H4 (cell line): ENCODE results near the gene CES5A. TPM values are rescaled to one million over a fixed set of nuclear protein-coding genes. Genes with fewer than 3 reads are reported as not detected.
A peak's percentile ranks its signal among the peaks of the same experiment; 100 is the strongest.
"Not testable (repeated sequence)": the region's sequence is repeated elsewhere in the genome, so short reads cannot be mapped to it uniquely, and the experiment has no call there.

Experiments used
- DNase-seq: peaks from one replicate; pipeline ENCODE4 v3.0.0-alpha.2; 2015; ENCODE audit warnings: low spot score
- total RNA-seq: library from RNA; depleted of rRNA; stranded (reverse); fragments of >200 nt; shearing (Covaris generic); gene quantifications from 2 replicates; pipeline ENCODE4 v1.2.3, GENCODE V29; 2014

Gene CES5A
- total RNA-seq, 1 experiment from 2014 or later: not detected

DNA sequence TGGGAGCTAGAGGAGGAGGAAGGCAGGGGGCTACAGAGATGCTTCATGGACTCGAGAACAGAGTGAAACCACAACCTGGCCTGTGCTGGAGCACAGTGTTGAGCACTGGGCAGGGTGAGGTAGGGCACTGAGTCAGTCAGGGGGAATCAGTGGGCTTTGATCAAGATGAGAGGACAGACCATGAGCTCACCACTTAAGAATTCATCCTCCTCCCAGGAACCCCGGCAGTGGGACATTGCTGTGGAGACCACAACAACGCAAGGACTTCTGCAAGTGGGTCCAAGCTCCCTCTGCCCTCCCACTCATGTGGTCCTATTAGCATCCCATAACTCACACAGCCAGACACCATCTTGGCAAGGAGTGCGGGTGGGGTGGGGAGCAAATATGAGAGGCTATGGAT is 1.7 kb upstream of the CES5A start:
- no peak for DNase-seq

- DNase-seq: no peak
Observed at GRCh38 chr16:55873122-55873521, 2.1 kb downstream of the CES5A start.

DNA sequence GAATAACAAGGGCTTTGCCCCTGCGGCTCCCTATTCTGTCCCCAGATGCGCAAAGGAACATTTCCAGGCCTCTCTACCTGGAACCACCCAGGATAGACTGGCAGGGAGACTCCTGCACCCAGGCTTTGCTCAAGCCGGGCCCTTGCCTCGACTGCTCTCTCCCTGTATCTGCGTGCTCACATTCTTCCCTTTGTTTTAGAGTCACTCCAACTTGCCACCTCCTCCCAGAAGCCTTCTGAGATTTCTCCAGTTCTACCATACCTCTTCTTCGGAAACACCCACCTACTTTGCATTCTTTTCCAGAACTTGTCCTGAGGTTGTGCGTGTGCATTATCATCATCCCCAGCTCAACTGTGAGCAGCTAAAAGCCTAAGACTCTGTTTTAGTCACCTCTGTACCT is 3.0 kb downstream of the CES5A start:
- DNase-seq: no peak

DNA sequence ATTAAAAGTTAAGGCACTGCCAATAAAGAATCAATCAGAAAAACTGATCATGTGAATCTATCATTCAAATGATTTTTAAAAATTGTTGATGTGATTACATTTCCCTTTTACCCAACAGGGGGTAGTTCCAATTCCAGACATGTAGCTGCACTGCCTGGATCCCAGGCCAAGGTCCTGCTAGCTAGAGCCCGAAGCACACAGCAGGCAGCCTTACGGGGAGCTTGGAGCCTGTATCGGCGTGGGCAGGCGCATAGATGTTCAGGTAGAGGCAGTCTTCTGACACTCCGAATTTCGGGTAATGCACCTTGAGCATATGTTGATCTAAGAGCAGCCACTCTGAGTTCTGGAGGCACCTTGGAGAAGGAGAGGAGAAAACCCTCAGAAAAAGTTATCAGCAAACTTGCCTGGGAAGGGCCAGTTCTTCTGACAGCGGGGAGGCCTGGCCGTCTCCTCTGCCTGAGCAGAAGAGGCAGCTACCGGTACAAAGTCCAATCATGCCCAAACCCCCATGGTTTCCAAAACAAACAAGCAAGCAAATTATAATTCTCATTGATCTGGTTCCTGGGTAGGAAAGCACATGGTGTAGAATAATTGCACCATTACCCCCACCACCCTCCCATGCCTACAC is 3.6 kb downstream of the CES5A start:
- no peak for DNase-seq

DNA sequence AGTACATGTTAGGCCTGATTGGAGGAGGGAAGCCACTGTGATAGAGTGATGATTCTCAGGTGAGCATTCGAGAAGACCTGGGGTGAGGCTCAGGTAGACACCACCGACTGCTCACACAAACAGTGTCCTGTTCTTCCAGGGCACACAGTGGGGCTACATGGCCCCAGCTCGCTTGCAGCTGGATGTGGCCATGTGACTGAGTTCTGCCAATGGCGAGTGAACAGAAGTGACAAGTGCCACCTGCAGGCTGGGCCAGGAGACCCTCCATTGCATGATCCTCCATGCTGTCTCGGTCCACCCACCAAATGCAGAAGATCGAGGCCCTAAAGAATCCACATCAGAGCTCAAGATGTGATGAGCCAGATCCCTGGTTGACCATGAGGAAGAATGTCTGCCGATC is 6.2 kb downstream of the CES5A start:
- DNase-seq: no peak

GRCh38 chr16:55868137-55868536 is 7.0 kb downstream of the CES5A start:
- DNase-seq: no peak

DNA sequence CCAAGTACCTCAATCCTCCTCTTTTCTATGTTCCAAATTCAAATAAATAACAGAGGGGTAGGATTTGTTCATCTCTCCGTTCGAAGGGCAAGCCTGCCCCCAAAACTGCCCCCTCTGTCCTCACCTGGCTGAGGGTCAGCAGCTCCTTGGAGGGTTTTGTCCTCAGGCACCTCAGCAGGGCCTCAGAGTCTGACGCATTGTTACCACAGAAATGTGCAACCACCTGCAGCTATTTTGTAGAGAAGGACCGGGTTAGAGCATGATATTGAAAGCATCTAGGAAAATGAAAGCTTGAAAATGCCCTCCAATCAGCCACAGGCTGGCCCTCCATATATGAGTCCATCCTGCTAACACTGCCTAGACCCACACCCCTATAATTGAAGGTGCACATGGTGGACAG is 13.9 kb downstream of the CES5A start:
- no peak for DNase-seq

DNA sequence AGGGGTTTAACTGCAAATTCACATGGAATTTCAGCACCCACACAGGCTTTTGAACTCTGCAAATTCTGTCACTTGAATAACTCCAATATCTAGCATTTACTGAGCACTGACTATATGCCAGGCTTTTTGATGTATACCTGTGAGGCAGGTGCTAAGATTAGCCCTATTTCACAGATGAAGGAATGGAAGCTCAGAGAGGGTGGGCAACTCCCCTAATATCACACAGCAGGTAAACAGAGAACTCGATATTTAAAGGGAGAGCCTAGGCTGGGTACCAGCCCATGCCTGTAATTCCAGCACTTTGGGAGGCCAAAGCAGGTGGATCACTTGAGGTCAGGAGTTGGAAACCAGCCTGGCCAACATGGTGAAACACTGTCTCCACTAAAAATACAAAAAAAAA is 17.5 kb downstream of the CES5A start:
- DNase-seq: not testable (repeated sequence)

DNA sequence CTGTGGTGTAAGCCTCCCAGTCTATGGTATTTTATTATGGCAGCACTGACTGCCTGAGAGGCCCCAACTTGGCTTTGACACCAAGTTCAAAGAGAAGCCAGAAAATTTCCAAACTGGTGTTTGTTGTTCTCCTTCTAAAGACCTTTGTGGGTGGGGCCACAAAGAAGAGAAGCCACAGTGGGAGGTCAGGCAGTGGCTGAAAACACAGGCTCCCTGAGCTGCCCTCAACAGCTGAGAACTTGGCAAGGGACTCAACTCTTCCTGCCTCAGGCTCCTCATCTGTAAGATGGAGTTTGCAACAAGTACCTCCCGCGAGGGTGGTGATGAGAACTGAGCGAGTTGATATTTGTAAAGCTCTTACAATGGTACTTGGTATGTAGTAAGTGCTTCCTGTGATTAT is 18.2 kb downstream of the CES5A start:
- no peak for DNase-seq

DNA sequence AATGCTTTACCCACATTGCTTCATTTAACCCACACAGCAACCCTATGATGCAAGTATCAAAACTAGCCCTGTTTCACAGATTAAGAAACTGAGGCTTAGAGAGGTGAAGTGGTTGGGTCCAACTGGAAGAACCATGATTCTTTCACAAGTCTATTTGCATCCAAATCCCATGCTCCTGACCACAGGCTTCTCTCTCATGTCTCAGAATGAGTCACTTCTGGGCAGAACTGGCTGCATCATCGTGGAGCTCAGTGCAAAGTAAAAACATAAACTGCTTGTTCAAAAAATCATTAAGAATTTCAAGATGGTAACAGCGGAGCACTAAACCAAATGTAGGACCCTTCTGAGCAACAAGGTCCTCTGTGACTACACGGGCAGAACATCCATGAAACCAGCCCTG is 22.1 kb downstream of the CES5A start:
- DNase-seq: no peak

DNA sequence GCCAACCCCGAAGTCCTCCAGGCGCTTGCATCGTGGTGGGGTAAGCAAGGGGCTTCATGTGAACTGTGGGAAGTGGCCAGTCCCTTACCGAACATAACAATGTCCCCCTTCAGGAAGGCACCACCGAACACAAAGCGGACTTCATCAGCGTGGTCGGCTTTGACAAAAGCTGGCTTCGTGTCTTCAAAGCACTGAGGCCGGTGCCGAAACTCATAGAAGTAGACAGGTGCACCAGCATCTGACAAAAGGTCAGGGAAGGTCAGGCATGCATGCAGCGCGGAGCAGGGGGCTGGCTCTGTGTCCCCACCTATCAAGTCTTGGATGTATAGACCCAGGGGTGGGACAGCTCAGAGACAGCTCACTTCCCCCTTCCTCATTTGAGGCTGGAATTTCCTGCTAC is 25.6 kb downstream of the CES5A start:
- DNase-seq: no peak

- DNase-seq: no peak
Observed at GRCh38 chr16:55846598-55847346, 28.4 kb downstream of the CES5A start.

DNA sequence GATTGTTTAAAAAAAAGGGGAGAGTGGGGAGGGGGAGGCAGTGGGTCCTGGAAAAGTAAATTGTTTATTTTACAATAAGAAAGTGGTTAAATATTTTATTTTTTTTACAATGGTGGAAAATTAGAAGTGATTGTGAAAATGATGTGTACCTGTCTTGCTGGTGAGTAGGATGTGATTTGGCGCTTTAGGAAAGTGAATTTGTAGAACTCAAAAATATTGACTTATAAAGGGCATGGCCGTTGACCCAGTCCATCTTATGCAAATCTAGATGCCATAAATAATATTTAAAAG is 32.1 kb downstream of the CES5A start:
- DNase-seq: no peak

DNA sequence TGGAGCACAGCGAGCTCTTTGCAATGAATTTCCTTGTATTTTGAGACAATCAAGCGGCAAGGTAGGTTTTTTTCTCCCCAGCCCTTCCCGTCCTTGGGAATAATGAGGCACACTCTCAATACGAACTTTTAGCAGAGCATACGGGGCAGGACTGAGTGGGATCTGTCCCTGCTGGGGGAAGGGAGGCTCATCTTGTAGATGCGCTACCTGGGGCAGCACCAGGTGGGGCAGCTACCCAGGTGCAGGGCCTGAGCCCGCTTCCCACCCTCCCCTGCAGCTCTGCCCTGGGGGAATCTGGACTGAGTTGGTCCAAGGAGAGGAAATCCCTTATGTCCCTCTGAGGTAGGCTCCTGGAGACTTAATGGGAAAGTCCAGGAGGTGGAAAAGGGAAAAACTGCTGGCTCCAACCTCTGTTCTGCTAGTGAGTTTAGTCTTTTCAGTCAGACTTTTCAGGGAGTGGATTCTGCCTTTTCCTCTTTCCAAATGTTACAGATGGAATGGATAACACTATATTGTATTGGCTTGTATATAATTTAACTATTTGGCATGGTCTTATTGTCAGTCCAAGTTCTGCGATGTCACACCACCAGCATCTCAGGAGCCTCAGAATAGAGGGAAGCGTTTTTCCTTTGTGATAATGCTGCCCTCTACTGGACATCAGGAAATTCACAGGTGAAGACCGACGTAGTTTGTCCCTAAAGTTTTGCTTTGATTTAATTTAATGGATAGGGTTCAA is 32.6 kb downstream of the CES5A start:
- peak; percentile 56 for DNase-seq

DNA sequence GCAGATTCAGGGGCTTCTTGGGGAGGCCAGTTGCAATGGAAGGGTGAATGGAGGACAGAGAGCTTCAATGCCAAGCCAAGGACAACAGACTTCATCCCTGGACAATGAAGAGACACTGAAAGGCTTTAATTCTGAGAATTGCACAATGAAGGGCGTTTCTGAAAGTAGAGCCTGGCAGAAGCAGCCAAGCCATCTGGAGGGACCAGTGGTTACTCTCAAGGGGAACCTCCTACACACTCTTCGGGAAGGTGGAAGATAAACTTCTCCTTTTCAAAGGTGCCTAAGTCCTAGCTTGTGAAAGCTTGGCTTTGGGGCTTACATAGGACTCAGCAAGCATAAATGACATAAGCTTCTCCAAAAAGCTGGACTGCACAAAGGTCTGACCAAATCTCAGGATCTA is 36.1 kb downstream of the CES5A start:
- no peak for DNase-seq

DNA sequence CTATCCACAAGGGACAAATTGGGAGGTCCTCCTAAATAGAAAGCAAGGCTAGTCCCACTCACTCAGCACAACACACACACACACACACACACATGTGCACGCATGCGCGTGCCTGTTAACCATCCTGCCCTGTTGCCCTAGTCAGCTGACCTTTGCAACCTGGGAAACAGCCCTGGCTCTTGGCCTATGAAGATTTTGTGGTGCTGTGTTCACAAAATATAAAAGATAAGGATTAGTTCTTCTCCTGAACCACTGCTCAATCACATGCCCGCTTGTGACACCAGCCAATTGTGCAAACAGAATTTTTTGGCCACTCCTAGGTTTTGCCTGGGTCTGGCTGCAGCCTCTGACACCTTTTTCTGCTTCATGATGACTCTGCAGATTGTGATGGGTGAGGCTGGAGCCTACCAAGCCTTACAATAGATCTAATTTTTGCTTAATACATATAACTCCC is 39.0 kb downstream of the CES5A start:
- DNase-seq: peak; percentile 40

DNA sequence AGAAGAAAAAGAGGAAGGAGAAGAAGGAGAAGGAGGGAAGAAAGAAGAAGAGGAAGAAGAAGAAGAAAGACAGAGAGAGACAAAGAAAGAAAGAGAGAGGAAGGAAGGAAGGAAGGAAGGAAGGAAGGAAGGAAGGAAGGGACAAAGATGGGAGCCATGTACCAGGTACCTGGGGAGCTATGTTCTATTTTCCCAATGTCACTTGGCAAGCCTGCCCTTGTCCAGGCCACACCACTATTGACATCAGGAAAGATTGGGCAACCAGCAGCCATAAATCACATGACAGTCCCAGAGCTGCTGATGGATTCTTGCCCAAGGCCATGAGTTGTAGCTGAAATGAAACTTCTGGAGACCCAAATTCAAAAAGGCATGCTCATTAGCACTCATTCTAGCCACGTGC is 39.6 kb downstream of the CES5A start:
- no peak for DNase-seq

DNA sequence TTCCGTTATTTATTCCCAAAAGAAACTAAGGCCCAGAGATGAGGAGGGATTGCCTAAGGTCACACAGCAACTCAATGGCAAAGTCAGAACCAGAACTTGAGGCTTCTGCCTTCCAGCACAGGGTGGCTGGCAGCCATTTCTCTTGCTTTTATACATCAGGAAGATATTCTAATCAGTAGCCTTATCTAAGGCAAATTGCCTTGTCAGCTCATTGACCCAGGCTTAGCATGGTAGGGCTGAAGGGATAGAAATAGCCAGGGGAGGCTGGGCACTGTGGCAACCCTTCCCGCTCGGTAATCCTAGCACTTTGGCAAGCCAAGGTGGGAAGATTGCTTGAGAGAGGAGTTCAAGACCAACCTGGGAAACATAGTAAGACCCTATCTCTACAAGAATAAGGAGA is 40.0 kb downstream of the CES5A start:
- DNase-seq: not testable (repeated sequence)

DNA sequence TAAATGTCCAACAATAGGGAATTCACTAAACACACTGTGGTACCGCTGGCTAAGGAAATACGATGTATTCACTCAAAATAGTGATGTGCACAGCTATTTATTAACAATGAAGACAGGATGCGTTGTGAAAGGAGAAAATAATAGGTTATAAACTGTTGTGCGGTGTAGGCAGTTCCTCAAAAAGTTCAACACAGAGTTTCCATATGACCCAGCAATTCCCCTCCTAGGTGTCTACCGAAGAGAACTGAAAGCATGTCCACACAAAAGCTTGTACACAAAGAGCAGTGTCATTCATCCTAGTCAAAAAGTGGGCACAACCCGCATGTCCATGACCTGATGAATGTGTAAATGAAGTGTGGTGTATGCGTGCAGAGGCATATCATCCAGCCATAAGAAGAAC is 41.1 kb downstream of the CES5A start:
- DNase-seq: no peak

DNA sequence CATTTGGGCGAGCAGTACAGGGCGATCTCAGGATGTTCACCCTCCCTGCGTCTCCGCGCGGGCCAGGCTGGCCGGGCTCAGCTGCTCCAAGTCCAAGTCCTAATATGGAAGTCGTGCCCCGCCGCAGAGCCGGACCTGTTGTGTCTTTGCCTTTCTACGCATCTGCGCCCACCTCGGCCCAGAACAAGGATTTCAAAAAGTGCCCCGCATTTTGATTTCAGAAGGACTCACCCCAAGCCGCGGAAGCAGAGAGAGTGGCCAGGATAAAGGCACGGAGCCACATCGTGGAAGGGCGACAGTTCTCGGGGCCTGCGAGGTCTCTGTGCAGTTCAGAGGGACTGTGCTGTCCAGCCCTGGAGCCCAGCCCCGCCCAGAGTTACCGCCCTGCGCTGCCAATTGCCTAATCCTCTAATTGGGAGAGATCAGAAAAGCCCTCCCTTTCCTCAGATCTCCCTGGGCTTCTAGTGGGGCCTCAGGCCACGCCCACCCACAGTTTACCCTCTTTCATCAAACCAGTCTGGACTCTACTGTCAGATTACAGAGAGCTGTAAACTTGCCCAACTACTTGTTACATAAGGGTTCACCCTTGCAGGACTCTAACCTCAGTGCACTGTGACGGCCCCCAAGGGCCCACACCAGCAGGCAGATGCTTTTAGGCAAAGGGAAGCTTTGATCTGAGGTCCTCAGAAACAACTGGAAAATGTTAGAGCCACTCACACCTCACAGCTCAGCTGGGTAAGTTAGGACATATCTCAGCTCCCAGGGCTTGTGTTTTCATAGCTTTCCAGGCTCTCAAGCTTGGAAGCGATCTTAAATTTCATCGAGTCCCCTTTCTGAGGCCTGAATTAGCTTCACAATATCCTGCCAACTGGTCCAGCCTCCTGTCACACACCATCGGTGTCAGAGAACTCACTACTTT is 42.1 kb downstream of the CES5A start, which contains the start of gene CES1:
Gene CES1 (minus strand): TSS at position 324 of the 919 bp plus-strand sequence. CDS start 41 bp downstream, at position 283.
- DNase-seq: no peak

DNA sequence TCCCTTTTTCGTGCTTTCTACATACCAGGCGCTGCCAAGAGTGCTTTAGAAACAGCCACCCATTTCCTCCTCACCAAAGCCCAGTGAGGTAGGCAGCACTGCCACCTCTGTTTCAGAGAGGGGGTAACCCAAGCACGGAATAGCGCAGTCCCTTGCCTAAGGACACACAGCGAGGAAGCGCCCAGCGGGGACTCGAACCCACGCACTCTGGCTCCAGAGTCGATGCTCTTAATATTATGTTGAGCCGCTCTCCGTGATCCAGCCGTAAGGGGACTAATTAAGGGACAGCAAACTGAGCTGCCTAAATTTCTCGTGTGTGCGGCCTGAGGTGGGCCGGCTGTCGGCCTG is 42.8 kb downstream of the CES5A start:
- DNase-seq: no peak

GRCh38 chr16:55830658-55831294 is 44.4 kb downstream of the CES5A start:
- DNase-seq: no peak
